Osteoblast (primary cell): ENCODE measurements around the gene CAMK1G. TPM values are rescaled to one million over a fixed set of nuclear protein-coding genes. Genes with fewer than 3 reads are reported as not detected.

Source experiments
- DNase-seq: peaks from one replicate; pipeline ENCODE4 v3.0.0; 2011; ENCODE audit warnings: low spot score, mixed read lengths; ENCODE audit not compliant: insufficient read length; ENCODE audit errors: missing footprints
- H2AFZ ChIP-seq: 2 replicates; pipeline ENCODE4 v1.6.0; 2011; ENCODE audit warnings: mild to moderate bottlenecking, low read length
- H3K27ac ChIP-seq: 2 replicates; pipeline ENCODE4 v1.5.1; 2011; ENCODE audit warnings: mild to moderate bottlenecking, low read depth, low read length, moderate library complexity
- H3K27me3 ChIP-seq: 2 replicates; pipeline ENCODE4 v1.6.0; 2012; ENCODE audit warnings: mild to moderate bottlenecking, control low read depth, inconsistent platforms, low read length, moderate library complexity; ENCODE audit not compliant: insufficient read depth
- H3K36me3 ChIP-seq: 2 replicates; pipeline ENCODE4 v1.5.1; 2011; ENCODE audit warnings: mild to moderate bottlenecking, low read length, control low read depth, moderate library complexity; ENCODE audit not compliant: insufficient read depth
- H3K4me1 ChIP-seq: 2 replicates; pipeline ENCODE4 v1.5.1; 2011; ENCODE audit warnings: mild to moderate bottlenecking, low read length, control low read depth, moderate library complexity; ENCODE audit not compliant: insufficient read depth
- H3K4me2 ChIP-seq: 2 replicates; pipeline ENCODE4 v1.6.0; 2011; ENCODE audit warnings: mild to moderate bottlenecking, low read length; ENCODE audit not compliant: insufficient read depth
- H3K4me3 ChIP-seq: fragments of 200-600 bp; sonication (generic); 3 replicates; pipeline ENCODE4 v1.5.1; 2012; ENCODE audit warnings: mild to moderate bottlenecking, low read length, inconsistent platforms; ENCODE audit not compliant: insufficient read depth
- H3K79me2 ChIP-seq: 2 replicates; pipeline ENCODE4 v1.6.0; 2012; ENCODE audit warnings: mild to moderate bottlenecking, low read length, control low read depth, inconsistent platforms; ENCODE audit not compliant: insufficient read depth
- H3K9me3 ChIP-seq: 2 replicates; pipeline ENCODE4 v1.5.1; 2011; ENCODE audit warnings: low read depth, low read length, control low read depth
- H4K20me1 ChIP-seq: 2 replicates; pipeline ENCODE4 v1.6.0; 2012; ENCODE audit warnings: mild to moderate bottlenecking, low read length, control low read depth; ENCODE audit not compliant: insufficient read depth
- CTCF ChIP-seq: IDR thresholded peaks from 2 replicates; pipeline ENCODE4 v1.5.1; 2011; ENCODE audit warnings: mild to moderate bottlenecking, low read depth, low read length, moderate library complexity; ENCODE audit errors: extremely low read depth
- total RNA-seq: library from RNA; depleted of rRNA; stranded (reverse); fragments of >200 nt; gene quantifications from 2 replicates; pipeline ENCODE4 v1.2.3, GENCODE V29; 2012

Gene CAMK1G
- total RNA-seq, 1 donor = 0.72 TPM

GRCh38 chr1:209629621-209630382 is 46.3 kb downstream of the CAMK1G start:
- H3K9me3 ChIP-seq = no peaks in the 10 kb centered on the region
- TF ChIP-seq CTCF = no peak
- H3K4me3 ChIP-seq = no peak overlapping the region
- H3K4me1 ChIP-seq = peaks cover 19% of the 10 kb centered on the region
- no peak overlapping the region for H2AFZ ChIP-seq
- no peaks in the 10 kb centered on the region for H3K27me3 ChIP-seq
- DNase-seq = no peak
- no peak overlapping the region for H3K27ac ChIP-seq
- H3K79me2 ChIP-seq = no peaks in the 10 kb centered on the region
- no peaks in the 10 kb centered on the region for H4K20me1 ChIP-seq
- H3K36me3 ChIP-seq = no peaks in the 10 kb centered on the region
- no peak overlapping the region for H3K4me2 ChIP-seq

- Histone ChIP-seq H3K9me3 (no peaks in the 10 kb centered on the region), H3K27me3 (no peaks in the 10 kb centered on the region), H3K4me2 (no peak overlapping the region), H3K27ac (no peak overlapping the region), H3K4me1 (peaks cover 12% of the 10 kb centered on the region), H3K36me3 (no peaks in the 10 kb centered on the region), H4K20me1 (no peaks in the 10 kb centered on the region), H2AFZ (no peak overlapping the region), H3K4me3 (no peak overlapping the region), H3K79me2 (no peaks in the 10 kb centered on the region)
- no peak for DNase-seq
- TF ChIP-seq CTCF = no peak
Measured at GRCh38 chr1:209630383-209631225, 47.1 kb downstream of the CAMK1G start.

GRCh38 chr1:209633335-209633997 is 50.0 kb downstream of the CAMK1G start:
- Histone ChIP-seq H3K4me2 (no peak overlapping the region), H3K4me3 (no peak overlapping the region), H3K36me3 (no peaks in the 10 kb centered on the region), H3K79me2 (no peaks in the 10 kb centered on the region), H3K4me1 (peaks cover 12% of the 10 kb centered on the region), H3K9me3 (no peaks in the 10 kb centered on the region), H2AFZ (no peak overlapping the region), H4K20me1 (no peaks in the 10 kb centered on the region), H3K27me3 (no peaks in the 10 kb centered on the region), H3K27ac (no peak overlapping the region)
- TF ChIP-seq CTCF = no peak
- DNase-seq = peak; percentile 91
